ENCODE results near the gene CMIP.

The CMIP gene

DNA sequence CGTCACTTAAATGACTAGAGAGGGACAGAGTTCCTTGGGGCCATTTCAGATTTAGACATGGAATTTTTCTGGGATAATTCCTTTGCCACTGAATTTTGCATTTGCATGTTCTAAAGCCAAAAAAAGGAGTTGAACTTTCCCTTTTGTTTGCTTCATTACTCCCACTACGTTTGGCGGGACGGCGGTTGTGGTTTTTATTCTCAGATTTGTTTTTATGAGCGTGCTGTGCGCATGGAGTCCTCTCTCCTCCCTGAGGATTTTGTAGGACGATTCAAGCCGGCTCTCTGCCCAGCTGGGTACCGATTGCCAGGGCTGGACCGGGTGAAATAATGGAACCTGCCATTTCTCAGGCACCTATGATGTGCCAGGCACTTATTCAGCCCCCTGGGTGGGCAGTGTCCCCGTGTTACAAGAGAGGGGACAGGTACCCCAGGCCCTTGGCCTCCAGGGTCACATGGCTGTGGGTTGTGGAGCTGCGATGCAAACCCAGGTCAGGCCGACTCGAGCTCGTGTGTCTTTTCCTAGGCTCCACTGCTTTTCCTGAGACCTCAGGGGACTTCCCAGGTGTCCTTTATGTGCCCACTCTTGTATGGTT lies 18.8 kb downstream of the CMIP start:
- DNase-seq: no peak

DNA sequence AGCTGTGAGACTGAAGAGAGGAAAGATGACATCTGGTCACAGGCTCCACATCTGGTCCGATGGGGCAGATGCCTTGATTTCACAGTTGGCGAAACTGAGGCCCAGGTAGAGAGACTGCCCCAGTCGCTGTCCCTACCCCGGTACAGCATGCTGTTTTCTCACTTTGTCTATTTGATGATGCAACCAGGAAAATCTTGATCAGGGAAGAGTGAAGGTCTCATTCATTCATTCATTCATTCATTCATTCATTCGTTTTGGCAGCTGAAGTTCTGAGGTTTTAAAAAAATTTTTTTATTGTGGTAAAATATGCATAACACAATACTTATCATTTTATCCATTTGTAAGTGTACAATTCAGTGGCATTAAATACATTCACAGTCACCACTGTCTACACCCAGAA lies 19.7 kb downstream of the CMIP start:
- DNase-seq: no peak

DNA sequence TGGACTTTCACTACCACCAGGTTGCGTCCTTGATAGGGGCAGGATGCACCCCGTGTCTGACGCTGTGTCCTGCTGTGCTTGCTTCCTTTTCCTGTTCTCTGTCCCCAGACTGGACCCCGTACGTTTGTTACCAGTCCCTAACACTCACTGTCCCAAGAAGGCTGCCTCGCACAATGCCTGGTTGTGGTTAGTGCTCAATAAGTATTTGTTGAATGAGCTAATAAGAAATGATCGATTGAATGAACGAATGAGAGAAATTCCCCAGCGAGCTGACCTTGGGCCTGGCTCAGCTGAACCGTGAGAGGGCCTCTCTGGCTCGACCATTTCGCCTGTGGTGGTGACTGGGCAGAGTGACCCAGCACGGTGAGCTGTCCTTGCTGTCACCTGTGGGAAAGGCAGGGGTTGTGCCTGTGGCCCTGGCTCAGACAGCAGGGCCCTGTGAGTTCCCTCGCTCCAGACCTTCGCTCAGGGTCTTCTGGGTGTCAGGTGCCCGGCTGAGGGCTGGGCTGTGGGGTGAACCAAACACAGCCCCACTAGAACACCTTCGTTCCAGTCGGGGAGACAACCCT lies 20.9 kb downstream of the CMIP start:
- no peak for DNase-seq

DNA sequence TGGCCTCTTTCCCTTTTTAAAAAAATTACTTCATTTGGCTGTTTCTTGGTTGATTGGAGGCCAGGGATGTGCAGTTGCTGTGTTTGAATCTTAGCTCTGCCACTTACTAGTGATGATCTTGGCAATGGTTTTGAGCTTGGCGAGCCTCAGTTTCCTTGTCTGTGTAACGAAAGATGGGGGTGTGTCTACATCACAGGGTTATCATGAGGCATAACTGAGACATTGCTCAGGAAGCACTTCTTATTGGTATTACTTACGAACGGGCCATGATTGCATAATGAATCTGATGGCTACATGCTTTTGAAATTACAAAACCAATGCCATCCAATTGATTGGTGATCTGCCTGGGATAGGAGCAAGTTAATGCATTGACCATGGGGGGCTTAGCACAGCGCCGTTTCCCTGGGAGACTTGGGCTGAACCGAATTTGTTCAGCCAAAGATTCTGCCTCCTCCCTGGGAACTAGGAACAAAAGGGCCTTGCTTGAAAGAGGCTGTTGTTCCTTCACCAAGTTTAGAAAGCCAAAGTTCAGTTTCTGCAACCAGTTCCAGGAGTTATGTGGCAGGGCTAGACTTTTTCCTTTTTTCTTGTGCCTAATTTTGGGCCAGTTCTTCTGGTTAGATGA lies 21.9 kb downstream of the CMIP start:
- DNase-seq: no peak

DNA sequence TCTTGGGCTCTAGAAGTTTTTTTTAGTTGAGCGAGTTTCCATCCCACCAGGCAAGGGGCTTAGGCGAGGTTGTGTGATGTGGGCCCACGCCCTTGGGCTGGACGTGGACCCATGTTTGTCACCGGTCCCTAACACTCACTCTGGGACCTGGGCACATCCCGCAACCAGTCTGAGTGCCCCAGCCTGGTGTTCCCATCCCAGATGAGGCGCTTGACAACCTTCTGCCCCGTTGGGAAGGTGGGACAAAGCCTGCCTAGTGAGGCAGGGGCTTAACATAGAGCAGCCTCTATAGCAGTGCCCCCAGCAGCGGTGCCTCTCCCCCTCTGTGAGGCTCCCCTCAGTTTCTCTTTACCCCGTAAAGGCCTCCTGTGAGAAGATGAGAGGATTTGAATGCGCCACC lies 22.5 kb downstream of the CMIP start:
- no peak for DNase-seq

DNA sequence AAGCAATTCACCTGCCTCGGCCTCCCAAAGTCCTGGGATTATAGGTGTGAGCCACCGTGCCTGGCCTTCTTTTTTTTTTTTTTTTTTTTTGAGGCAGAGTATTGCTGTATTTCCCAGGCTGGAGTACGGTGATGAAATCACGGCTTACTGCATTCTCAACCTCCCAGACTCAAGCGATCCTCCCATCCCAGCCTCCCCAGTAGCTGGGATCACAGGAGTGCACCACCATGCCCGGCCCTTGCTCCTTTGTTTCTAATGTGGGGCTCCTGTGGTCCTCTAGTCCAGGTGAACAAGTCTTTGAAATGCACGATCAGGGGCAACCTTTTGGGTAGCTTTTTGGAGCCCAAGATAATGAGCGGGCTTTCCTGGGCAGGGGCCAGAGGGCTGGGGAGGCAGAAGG lies 23.2 kb downstream of the CMIP start:
- DNase-seq: no peak

DNA sequence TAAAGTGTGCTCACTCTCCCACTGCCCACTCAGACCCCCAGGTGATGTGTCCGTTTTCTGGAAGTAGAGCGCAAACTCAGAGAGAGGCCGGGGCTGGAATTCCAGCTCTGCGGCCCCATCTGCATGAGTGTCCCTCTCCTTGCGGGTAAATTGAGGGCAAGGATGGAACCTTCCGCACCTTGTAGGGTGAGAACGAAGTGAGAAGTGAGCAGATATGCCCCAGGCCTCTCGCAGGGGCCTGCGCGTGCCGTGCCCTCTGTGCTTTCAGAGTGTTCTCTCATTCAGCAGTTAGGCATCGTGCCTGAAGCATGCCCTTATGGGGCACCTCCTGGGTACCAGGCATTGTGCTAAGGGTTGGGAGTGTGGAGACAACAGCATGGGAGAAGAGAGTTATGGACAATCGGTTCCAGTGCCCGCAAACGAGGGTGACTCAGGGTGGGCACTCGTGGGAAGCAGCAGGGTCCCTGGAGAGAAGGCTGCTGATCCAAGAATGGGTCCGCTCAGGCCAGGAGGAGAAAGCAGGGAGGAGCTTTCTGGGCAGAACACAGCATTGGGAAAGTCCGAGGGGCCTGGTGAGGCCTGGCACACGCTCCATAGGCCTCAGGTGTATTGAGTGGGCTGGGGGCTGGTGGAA lies 23.8 kb downstream of the CMIP start:
- no peak for DNase-seq

DNA sequence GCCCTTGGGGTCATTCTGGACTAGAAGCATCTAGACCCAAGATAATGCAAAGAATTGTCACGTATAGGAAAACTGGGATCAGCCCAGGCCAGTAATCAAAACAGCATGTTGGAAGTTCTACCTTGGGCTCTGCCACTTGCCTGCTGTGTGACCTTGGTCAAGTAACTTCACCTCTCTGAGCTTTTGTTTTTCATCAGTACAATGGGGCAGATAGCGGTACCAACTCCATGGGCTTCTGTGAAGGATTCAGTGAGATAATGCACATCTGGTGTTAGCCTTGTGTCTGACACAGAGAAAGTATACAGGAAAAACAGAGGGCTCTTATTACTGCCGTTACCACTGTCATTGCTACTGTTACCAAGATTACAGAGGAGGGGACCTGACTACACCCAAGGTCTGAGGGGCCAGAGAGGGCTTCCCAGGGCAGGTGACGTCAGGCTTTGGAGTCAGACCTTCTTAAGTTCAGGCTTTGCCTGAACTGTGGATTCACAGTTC lies 24.6 kb downstream of the CMIP start:
- DNase-seq: no peak

DNA sequence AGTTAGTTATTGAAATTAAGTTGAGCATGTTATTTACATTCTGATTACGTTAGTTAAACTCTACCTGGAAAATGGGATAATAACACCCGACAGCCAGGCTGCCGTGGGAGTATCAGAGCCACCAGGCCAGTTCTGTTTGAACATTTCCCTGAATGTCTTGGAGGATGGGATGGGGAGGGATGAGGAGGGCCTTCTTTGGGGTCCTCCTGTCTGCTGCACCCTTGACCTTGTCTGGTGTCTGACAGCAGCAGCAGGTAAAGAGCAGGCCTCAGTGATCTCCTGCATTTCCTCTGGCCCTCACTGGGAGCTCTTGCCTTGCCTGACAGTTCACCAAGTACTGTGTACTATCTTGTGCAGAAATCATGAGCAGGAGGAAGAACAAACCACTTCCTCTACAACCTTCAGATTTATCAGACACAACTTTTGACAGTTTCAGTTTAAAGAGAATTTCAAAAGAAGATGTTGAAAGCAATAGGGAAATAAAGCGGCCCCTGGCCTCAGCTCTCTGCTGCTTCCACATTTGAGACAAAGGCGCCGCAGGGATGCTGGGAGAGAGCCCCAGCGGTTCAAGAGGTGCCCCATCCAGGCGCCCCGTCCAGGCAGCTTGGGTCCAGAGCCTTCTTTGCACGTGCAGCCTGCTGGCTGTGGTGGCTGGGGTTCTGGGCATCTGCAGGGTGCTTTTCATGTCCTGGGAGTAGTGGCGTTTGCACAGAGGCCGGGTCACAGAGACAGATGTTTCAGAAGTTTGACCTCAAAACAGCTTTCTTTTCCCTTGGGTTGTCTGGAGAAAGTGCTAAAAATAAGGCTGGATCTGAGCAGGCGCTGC lies 25.3 kb downstream of the CMIP start:
- DNase-seq: no peak

DNA sequence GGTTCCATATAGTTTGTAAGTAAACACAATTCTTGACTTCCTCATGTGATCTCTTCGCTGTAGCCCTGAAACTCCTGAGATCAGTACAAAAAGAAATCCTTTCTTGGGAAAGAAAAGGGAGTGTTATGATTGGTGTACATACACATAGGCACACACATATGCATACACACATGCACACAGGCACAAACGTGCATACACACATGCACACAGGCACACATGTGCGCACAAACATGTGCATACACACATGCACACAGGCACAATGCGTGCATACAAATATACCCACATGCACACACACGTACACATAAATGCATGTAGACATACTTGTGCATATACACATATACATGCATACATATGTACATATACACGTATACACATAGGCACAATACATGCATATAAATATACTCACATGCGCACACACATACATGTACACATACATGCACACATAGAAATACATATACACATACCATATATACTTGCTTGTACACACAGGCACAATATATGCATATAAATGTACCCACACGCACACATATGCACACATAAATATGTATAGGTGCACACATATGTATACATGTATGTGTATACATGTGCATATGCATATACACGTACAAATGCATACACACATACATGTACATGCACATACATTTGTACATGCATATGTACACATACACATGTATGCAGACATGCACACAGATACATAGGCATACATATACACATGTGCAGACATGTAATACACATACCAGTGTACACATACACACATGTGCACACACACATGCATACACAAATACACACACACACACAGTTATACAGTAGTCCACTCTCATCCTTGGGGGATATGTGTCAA lies 26.4 kb downstream of the CMIP start:
- DNase-seq: no peak

DNA sequence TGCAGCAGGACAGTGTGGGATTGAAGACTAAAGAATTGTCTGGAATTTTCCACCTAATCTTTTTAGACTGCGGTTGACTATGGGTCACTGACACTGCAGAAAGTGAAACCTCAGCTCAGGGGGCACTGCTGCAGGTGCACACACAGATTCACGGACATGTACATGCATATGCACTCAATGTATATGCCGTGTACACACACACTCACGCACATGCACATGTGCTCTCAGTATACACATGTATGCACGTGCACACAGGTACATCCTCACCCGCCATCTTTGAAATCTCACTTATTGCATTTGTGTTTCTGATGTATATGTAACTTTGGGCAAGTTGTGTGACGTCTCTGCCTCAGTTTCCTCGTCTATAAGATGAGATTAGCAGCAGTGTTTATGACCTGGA lies 27.3 kb downstream of the CMIP start:
- DNase-seq: no peak

DNA sequence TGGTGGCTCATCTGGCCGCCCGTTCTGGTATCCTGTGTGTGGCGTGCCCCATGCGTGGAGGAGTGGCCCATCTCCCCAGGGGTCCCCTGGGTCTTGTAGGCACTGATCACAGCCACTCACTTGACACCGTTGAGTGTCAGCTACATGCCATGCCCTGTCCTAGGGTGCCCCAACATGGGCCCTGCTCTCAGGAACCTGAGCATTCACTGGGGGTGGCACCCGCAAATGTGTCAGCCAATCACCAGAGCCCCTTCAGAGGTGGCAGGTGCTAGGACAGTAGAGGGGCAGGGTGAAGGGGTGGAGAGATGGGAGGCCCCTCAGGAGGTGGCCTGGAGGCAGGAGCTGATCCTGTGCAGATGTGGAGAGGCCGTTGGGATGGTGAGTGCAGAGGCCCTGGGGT lies 27.8 kb downstream of the CMIP start:
- DNase-seq: no peak

DNA sequence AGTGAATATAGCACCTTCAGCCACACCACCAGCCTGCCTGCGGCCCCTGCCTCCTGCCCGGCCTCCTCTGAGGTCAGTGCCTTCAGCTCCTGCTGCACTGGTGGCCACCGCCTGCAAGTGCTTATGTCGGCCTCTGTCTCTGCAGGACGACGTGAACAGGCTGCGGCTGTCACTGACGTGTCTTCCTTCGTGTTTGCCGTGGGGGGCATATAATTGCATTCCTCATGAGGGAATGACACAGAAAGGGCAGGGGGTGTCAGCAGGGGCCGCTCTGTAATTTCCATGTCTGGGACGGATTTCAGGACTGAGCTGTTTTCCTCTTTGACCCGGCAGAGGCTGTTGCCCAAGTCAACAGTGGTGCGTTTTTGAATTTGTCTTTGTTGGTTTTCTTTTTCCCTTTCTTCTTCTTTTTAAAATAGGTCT lies 28.5 kb downstream of the CMIP start:
- no peak for DNase-seq

DNA sequence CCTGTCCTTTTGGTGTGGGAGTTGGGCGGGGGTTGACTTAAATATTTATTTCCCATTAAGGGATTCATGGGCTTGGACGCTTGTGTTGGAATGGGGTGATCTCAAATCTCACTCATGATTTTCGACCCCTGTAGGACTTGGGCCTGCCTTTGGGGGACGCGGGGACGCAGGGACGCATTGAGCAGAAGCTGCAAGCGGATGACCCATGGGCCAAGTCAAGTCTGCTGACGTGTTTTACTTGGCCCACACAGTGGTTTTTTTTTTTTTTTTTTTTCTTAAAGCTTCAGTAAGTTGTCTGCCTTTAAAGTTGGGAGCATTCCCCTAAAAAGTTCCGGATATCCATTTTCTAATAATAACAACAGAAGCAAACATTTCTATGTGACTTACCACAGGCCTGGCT lies 28.9 kb downstream of the CMIP start:
- no peak for DNase-seq

DNA sequence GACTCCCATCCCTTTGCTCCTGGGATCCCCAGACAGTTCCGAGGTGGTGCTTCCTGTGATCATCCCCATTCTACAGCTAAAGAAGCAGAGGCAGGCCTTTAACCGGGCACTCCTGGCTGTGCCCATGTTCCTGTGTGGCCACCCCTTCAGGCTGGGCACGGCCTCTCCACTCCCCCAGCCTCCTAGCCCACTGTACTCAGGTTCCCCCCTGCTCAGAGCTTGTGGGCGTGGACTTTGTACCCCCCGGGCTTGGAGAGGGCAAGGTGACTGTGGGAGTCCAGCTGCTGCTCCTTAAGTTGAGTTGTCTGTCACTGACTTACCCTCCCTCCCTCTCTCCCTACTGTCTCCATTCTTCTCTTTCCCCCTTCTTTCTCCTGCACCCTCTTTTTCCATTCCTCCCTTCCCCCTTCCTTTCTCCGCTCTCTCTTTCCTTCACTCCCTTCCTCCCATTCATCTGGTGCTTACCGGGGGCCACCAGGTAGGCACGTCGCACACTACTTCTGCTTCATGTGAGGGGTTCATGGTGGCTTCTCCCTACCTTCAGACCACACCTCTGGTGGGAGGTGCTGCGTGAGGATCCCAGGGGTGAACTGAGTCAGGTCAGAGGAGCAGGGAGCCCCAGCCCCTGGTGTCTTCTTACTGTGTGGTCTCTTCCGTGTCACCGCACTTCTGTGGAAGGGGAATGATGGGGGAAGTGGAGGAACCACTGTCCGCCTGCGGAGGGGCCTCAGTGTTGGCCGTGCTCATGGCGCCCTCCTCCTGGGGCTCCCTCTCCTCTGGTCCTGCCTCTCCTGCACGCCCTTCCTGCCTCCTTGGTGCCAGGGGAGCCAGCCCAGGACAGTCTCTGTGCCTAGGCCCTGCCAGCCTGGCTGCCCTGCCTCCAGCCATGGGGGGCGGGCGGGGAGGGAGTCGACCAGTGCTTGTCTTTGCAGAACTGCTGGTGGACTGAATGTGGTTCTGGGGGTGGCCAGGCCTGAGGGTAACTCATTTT lies 29.7 kb downstream of the CMIP start:
- no peak for DNase-seq

DNA sequence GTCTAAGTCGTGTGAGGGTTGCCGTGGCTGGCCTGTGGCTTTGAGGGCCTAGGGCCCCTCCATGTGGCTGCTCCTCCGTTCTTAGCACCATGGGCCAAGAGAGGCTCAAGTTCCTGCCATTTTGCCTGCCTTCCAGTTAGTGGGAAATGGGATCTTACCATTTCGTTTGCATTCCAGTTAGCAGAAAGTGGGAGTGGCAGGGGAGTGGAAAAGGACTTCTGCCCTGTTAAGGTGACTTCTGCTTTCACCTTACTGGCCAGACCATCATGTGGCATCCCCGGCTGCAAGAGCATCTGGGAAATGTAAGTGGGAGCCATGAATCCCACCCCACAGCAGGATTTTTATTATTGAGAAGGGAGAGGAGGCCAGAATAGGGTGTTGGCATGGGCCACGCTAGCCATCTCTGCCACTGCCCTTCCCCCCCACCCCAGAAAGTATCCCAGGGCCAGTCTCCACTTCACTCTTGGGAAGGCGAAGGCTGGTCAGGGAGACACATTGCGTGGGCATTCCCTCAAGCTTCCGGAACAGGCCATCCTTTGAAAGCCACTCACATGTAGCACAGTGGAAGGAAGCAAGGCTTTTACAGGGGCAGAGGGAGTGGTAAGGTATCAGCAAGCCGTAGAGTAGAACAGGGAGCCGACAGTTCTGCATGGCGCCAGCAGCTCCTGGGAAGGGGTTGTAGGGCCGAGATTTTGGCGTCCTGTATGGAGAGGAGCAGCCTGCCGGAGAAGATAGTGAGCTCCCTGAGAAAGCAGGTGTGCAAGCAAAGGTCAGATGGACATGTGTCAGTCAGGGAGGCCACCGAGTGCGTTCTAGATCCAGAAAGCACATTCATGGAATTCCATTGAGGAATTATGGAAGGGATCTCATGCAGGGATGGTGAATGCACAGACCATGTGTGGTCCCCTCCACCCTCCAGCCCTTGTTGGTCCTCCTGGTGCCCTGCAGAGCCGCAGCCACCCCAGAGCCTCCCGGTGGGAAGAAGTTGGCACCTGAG lies 33.4 kb downstream of the CMIP start:
- no peak for DNase-seq

DNA sequence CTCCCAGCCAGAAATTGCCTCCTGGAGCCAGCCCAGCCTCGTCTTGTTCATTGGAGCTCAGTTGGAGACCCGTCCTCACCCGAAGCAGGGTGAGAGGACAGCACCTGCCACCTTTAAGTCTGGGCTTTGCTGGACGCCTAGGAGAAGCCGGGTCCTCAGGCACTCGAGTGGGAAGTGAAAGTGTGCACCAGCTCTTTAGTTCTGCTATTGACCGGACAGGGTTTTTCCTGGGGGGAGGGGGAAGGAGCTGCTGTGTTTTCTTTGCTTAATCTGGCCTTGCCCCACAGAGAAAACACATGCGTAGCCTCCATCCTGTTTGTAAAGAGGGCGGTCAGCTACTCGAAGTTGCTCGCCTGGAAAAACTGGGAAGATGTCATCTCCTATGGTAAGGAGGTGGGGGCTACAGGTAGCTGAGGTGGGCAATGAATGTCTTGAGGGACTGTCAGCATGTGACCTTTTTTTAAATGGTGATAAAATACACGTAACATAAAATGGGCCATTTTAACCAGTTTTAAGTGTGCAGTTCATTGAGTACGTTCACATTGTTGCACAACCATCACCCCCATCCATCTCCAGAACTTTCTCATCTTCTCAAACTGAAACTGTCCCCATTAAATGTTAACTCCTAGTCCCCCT lies 34.4 kb downstream of the CMIP start:
- no peak for DNase-seq

DNA sequence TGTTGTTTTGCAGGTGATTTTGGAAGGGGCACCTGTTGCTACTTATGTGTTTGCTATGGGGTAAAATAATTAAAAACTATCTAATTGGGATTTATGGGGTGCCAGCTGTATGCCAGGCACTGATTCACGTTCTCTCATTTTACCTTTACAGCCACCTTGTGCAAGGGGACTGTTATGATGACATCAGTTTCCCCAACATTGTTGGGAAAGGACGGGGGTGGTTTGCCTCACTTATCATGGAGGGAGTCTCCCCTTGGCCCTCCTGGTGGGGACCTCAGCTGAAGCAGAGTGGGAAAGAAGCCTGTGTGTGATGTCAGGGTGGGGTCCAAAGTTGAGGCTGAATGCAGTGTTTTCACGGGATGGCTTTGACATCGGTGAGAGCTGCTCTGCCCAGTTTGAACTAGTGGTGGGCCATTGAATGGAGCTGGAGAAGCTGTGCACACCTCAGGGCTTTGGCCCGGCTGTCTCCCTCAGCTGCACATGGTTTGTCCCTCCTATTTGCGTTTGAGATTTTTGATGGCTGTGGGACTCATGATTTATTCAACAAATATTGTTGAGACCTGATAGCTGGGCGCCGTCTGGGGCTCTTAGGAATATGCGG lies 36.1 kb downstream of the CMIP start:
- no peak for DNase-seq
